SKM-1 (cell line): ENCODE results near the gene SNAI3.
A peak's percentile ranks its signal among the peaks of the same experiment; 100 is the strongest.

ENCODE experiments used
- DNase-seq: peaks from one replicate; lab custom pipeline; 2025; ENCODE audit not compliant: unreplicated experiment; lab: John Stamatoyannopoulos, UW

The SNAI3 gene

DNA sequence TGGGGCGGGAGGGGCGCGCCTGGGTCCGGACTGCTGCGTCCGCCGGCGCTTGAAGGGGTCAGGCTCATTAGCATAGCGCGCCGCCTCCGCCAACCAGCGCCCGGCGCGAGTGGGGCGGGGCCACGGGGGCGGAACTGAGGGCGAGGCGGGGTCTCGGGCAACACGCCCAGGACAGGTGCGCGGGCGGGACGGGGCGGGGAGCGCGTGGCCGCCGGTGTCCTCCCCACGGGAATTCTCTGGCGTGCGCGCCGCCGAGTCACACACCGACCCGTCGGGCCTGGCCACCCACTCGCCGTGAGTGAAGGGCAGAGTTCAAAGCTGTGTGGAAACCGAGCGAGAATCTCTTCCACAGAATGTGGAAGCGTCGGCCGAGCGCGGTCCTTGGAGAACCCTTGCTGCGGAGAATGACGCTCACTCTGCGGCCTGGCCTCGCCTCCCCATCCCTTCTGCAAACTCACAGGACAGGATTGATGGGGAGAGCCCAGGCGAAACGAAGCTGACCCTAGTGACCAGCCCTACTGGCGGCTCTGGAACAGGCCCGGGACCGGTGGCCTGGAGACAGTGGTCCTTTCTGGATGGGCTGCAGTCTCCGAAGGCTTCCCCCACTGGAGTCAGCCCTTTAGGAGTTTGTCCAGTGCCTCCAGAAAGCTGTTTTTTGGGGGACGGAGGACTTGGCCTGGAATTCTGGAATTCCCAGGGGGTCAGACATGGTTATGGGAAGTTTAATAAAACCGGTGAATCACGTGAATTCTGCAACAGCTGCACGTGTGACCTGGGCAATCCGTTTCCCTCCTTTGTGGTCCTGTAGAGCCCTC is at the start of gene SNAI3:
SNAI3 (minus strand) TSS at position 69 of the 815 bp plus-strand sequence. CDS start 101 bp downstream, outside the sequence.
- peak; percentile 23 for DNase-seq

DNA sequence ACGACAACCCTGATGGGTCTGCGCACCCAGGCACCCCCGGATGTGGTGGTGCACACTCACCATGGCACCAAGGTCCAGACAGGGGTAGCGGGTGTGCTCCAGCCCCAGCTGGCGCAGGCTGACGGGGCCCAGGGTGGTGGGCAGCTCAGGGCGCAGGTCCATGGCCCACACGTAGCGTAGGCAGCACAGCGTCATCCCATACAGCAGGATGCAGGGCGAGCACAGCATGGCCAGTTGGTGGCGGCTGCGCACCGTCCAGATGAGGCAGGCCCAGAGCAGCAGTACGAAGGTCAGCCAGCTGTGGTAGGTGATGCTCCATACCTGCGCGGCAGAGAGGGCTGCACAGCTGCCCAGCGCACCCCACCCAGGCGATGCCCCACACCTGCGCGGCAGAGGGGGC is 49.8 kb upstream of the SNAI3 start:
- no peak for DNase-seq

DNA sequence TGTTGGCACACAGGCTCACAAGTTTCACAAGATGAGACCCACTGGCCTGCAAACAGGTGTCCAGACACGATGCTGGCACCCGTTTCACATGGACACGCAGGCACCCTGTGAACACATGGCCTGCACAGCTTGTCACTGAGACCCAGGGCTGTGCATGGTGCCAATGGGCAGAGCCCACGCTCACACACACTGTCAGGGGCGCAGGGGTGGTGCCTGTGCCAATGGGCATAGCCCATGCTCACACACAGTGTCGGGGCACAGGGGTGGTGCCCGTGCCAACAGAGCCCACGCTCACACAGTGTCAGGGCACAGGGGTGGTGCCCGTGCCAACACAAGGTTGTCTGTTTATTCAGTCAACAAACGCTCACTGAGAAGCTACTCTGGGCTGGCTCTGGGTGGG is 49.3 kb upstream of the SNAI3 start:
- no peak for DNase-seq

DNA sequence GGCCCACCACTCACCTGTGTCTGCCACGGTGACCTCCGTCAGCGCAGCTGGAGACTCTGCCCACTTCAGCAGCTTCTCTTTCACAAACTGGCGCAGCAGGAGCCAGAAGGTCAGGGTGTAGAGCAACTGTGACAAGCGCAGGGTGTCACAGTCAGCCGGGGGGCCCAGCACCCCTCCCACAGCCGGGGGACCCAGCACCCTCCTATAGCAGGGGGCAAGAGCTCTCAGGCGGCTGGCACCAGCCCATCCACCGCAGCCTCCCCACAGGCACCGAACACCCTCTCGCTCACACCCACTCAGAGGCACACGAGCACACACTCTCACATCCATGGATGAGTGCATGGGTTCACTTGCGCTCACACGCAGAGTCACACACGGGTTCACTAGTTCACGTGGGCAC is 48.8 kb upstream of the SNAI3 start:
- no peak for DNase-seq

DNA sequence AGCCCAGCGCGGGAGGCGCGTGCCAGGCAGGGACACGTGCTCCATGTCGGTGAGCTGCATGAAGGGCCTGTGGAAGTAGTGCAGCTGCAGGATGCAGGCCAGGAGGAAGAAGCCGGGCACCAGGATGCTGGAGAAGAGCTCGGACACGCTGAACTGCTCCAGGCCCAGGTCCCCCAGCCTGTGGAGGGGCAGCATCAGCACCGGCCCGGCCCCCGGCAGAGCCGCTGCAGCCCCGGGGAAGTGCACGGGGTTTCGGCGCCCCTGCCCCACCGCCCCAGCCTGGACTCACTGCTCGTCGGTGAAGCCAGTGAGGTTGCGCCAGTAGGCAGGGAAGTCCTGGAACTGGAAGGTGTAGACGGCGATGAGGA is 48.0 kb upstream of the SNAI3 start:
- no peak for DNase-seq

DNA sequence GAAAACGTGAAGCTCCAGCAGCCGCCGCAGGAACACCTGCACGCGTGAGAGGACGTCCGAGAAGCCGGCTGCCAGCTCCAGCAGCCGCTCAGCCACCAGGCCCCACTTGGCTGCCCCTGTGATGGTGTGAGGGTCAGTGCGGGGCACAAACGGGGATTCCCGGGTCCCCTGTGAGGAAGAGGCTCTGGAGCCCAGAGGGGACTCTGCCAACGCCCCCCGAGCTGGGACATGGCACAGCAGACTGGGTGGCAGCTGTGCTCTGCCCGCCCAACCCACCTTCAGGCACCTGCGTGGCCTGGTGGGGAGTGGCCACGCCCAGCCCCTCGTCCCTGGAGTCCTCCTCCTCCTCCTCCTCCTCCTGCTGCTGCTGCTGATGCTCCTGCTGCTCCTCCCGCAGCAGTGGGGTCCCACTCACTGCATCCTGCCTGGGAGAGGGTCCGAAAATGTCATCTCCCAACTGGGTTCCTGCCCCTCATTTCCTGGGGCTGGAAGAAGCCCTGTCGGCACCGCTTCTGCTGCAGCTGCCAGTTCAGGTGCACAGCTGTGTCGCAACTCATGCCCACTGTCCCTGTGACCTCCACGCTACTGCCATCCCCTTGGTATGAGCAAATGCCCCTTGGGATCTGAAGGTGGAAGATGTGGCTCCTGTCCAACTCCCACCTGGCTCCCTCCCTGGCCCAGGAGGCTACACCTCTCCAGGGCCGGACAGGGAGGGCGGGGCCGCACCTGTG is 47.5 kb upstream of the SNAI3 start:
- DNase-seq = no peak

DNA sequence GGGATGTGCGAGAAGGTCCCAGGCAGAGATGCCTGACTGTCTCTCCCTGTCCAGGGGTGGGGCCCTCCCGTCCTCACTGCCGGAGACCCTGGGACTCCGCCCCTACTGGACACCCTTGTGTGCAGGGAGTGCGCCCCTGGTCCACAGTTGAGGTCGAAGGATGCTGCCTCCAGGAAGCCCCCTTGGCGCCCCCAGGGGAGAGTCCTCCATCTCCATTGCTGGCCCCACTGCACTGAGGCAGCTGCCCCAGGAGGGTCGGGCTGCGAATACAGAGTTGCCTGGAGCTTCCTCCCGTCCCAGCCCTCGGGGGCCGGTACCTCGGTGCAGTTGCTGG is 46.6 kb upstream of the SNAI3 start:
- DNase-seq = no peak

DNA sequence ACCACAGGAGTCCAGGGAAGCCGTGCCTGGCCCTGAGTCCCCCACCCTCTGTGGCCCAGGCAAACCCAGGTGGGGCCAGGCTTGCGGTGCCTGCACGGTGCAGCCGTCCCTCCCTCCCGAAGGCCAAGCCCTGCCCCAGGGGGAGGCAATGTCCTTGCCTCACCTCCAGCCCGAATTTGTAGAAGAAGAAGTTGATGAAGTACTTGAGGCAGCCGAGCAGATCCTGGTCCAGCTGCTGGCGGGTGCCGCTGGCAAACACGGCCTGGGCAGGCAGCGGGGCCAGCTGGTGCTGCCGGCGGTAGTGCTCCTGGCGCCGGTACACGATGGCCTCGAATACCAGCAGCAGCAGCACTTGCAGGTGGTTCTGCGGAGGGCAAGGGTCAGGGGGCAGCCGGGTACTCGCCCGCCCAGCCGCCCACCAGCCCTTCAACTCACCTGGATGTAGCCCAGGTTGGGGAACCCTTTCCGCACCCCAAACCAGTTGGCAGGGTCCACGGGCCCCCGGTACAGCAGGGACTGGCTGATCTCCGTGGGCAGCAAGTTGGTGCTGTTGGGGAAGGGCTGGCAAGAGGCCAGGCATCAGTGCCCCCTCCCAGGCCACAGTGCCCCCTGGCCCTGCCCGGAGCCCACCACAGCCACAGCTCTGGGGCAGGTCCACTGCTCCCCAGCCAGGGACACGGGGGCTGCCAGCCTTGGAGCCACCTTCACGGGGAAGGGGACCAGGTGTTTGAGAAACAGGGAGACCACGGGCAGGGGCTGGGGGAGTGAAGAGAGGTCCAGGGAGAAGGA is 46.1 kb upstream of the SNAI3 start:
- no peak for DNase-seq

DNA sequence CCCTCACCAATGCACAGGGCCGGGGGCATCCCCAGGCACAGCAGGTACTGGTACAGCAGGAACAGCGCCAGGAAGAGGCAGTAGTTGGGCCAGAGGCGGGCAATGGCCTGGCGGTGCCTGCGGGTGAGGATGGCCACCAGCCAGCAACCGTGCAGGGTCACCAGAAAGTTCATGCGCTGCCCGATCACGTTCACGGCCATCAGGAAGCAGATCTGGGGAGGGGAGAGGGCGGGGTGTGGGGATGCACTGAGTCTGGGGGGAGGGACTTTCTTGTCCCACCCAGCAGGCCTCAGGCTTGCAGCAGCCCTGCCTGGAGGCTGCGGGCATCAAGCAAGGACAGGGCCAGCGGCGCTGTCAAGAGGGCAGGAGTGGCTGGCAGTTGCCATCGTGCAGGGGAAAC is 45.4 kb upstream of the SNAI3 start:
- no peak for DNase-seq

DNA sequence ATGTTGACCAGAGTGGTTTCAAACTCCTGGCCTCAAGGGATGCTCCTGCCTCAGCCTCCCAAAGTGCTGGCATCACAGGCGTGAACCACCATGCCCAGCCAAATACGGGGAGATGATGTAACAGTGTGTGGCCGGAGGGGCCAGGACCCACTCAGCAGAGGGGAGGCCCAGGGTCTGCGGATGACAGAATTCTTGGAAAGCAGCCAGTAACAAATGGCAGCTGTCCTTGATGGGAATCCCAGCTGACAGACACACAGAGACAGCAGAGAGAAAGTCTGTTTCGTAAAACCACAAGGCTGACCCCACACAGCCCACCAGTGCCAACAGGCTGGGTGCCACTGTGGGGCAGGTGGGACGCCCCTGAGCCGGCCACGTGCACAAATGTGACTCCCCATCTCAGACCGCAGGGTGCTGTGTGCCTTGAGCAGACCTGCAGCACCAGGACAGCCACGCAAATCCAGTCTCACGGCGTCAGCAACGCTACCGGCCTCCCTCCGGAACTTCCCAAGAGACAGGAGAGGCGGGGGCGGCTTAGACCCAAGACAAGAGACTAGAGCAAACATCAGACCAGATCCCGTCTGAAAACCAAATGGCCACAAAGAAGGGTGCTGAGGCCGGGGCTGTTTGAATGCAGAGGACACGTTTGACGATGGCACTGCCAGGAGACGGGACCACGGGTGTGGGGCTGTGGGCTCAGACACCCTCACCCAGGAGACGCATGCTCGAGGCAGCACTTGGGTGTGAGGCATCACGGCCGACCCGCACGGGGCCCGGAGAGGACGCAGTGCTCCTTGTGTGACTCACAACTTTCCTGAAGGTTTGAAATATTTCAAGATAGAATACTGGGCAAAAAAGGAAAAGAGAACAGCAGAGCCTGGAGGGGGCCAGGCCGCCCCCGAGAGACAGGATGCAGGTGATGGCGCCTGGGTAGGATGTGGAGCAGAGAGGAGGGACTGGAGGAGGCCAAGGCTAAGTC is 44.6 kb upstream of the SNAI3 start:
- no peak for DNase-seq

DNA sequence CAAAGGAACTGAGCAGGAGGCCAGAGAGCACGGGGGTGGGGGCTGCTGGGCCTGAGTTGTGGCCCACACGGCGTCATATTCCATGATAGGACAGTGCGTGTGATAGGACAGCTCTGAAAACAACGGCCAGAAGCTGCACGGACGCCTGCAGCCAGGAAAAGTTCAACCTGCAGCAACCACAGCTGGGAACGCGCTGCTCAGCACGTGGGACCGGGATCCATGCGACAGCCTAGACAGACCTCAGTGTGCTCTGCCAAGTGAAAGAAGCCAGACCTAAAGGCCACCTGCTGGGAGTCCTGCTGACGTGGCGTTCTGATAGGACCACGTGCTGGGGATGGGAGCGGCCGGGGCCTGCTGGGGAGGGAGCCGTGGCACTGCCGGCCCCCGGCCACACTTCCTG is 41.6 kb upstream of the SNAI3 start:
- no peak for DNase-seq

DNA sequence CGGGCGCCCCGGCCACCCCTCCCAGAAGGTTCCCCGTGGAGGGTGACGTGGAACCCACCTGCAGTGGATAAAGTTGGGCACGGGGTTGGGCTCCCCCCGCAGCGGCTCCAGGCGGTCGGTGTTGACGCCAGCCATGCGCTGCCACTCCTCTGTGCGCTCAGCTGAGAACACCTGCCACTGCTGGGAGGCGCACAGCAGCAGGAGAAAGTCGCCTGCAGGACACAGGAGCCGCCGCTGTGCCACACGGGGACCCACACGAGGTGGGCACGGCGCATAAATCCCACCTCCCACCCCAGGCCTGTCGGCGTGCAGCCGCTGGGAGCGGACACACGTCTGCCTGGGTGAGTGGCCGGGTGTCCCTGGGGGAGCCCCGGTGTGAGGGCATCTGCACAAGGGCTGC is 40.7 kb upstream of the SNAI3 start:
- no peak for DNase-seq

DNA sequence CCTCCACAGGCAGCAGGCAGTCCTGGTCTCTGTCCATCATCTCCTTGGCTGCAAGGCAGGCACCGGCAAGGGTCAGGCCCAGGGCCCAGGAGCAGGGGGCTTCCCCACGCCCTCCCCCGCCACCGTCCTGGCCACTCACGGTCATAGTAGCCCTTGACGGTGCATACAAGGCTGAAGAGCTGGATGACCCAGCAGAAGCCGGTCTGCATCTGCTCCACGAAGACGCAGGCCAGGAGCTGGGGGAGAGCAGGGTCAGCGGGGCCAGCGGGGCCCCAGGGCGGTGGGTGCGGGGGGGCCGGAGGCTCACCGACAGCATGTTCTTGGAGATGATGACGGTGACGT is 40.1 kb upstream of the SNAI3 start:
- DNase-seq = no peak

DNA sequence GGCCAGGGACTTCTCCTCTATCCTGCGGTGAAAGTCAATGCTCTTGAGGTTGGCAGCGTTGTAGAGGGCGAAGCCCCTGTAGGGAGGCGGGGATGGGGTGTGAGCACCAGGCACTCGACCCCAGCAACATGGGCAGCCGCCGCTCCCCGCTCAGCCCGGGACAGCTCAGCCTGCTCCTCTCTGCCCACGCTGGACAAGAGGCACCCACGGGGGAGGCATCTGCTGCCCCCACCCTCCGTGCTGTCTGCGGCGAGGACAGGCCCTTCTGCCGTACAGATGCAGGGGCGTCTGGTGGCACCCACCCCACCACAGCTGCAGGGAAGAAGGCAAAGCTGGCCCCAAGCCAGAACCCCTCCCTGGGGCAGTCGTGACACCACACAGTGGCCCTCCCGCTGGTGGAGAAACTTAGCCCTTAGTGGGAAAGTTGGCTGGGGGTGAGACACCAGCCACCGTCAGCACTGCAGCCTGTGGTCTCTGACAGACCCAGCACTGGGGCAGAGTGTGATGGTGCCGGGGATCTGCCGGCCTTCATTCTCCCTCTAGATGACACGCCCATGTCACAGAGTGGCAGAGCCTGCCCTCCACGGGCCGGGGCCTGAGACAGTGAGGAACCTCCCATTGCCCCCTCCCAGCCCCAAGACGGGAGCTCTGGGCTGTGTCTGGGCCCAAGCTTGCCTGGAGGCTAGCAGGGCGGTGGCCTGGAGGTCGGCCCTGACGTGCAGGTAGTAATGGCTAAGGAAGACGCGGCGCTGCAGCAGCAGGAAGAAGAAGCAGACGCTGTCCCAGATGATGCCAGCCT is 39.5 kb upstream of the SNAI3 start:
- no peak for DNase-seq

DNA sequence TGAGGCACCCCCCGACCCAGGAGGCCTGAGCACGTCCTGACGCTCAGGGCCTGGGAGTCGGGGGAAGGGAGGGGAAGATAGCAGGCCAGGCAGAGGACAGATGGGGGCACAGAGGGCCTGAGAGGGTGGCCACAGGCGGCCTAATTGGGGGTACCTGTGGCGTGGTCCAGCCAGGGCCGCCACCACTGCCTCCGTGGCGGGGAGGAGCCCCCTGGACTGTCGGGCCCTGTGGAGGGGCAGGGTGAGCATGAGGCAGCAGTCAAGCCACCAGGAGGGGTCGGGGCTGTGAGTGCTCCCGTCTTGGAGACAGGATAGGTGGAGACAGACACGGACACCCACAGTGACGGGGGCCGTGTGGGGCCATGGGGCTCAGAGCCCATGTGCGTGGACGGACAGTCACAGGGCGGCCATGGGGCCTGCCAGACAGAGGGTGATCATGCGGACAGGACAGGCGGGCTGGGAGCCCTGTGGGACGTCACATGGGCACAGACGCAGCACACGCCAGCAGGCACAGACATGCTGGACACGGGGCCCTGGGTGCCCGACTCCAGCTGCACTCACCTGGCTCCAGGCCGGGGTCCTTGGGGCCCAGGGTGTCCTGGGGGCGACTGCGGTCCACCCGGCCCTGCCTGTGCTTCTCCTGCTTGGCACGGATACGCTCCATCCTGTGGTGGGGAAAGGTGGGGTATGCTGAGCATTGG is 38.7 kb upstream of the SNAI3 start:
- no peak for DNase-seq

DNA sequence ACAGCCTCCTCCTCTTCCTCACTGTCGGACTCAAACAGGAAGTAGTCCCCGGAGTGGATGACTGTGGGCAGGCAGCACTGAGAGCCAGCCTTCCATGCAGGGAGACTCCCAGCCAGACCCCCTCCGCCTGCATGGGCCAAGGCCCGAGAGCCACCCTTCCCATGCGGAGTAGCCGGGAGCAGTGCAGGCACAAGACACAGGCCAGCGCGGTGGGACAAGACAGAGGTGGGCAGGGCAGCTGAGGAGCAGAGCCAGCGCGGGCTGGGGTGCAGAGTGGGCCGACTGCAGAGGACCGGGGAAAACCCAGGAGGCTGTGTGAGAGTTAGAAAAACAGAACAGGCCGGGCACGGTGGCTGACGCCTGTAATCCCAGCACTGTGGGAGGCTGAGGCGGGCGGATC is 37.6 kb upstream of the SNAI3 start:
- DNase-seq = no peak

DNA sequence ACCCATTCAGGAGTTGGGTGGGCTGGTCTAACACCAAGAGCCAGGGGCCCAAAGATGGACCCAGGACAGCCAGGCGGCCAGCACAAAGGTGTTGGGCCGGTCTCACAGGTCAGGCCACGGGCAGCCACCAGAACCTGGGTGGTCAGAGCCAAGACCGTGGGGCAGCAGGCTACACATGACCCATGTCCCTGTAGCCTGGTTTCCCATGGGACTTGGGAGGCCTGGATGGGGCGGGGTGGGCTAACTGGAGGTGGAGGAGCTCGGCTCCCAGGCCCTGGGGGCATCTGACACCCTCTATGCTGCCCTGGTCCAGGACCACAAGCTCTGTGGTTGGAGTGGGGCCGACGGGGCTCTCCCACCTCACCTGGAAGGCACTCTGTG is 37.2 kb upstream of the SNAI3 start:
- no peak for DNase-seq

DNA sequence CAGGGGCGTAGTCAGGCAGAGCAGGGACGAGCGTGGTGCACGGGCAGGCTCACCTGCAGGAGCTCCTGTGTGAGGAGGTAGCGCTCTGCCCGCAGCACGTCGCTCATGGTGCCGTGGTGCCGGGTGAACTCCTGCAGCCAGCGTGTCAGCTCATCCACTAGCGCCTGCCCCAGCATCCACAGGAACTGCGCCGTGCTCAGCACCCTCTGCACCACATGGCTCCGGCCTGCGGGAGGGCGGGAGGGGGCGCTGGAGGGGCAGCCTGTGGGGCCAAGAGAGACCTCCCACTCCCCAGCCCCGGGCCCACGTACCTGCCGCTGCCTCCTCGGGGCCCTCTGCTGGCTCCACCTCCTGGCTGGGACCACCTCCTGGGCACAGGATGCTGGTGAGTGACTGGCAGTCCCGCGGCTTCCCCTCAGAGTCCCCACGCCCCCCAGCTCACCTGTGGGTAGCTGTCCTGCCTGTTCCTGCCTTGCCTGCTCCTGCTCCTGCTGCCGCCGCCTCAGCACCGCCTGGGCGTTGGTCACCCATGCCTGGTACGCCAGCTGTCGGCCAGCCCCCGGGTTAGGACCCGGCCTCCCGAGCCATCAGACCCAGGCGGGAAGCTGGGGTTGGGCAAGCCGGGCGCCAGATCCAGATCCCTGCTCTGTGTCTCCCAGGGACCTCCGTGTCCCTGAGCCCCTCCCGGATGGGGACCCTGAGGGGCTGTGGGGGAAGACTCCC is 36.6 kb upstream of the SNAI3 start:
- no peak for DNase-seq
